K562 (cell line): Measurements from ENCODE around the gene PRL. TPM values are rescaled to one million over a fixed set of nuclear protein-coding genes. Genes with fewer than 3 reads are reported as not detected.

Experiments used
- ATAC-seq: fragments of 200-7000 bp; cut with Tn5 transposase; 3 replicates; pipeline ENCODE4 v1.9.1; 2020; ENCODE audit warnings: moderate library complexity
- BruUV-seq: library from RNA; stranded (reverse); fragments of 400-500 nt; replicated peaks from 2 replicates; lab custom pipeline; 2021; lab: Mats Ljungman, UMichigan
- CTCF ChIA-PET: fragments of 300-600 bp; formaldehyde crosslinking; extraction: SDS; loops from one replicate; lab custom pipeline; 2021; ENCODE audit warnings: low intra/inter-chr PET ratio; lab: Yijun Ruan, JAX
- POLR2A ChIA-PET: fragments of 300-600, 350-650 bp; sonication (Branson Sonifier 250); formaldehyde crosslinking; extraction: SDS; loops from one replicate; lab custom pipeline; 2021; ENCODE audit warnings: antibody characterized with exemption, inconsistent platforms; lab: Yijun Ruan, JAX
- DNase-seq, 4 experiments: peaks; one replicate each; pipeline versions ENCODE4 v3.0.0 to v3.0.0-alpha.2; 2011 to 2018; ENCODE audit warnings: low spot score in 3 of 4, mixed read lengths in 3 of 4; ENCODE audit errors: extremely low read depth in 1 of 4
- FAIRE-seq: peaks from 2 replicates; lab custom pipeline; 2011; peaks lifted over from hg19 to GRCh38; lab: Jason Lieb, UNC
- H2AFZ ChIP-seq: 2 replicates; pipeline ENCODE4 v1.6.0; 2011; ENCODE audit warnings: low read depth, low read length, control low read depth, inconsistent platforms
- H3K27ac ChIP-seq: fragments of 200-600 bp; 3 replicates; pipeline ENCODE4 v1.8.0; 2011; ENCODE audit warnings: low read depth, mild to moderate bottlenecking, control low read depth, inconsistent platforms, low read length, moderate library complexity, mixed read lengths; ENCODE audit errors: extremely low read depth
- H3K27me3 ChIP-seq, 2 experiments: fragments of 300-600 bp in 1 of 2; 2 replicates in 1 of 2; 3 replicates in 1 of 2; pipeline versions ENCODE4 v1.6.0 to v1.8.0; 2011; ENCODE audit warnings: inconsistent platforms in 2 of 2, low read length in 2 of 2, mild to moderate bottlenecking in 1 of 2, mixed read lengths in 1 of 2, moderate library complexity in 1 of 2; ENCODE audit not compliant: control insufficient read depth in 2 of 2, insufficient read depth in 2 of 2
- H3K36me3 ChIP-seq: fragments of 300-600 bp; 3 replicates; pipeline ENCODE4 v1.8.0; 2011; ENCODE audit warnings: mild to moderate bottlenecking, low read length, inconsistent platforms; ENCODE audit not compliant: control insufficient read depth, insufficient read depth
- H3K4me1 ChIP-seq, 2 experiments: fragments of 200-600 bp in 1 of 2; replicated peaks in 1 of 2; 2 replicates in 1 of 2; 3 replicates in 1 of 2; pipeline versions ENCODE4 v1.5.1 to v1.8.0; 2011; ENCODE audit warnings: inconsistent platforms in 2 of 2, low read length in 2 of 2, mild to moderate bottlenecking in 1 of 2, mixed read lengths in 1 of 2, moderate library complexity in 1 of 2; ENCODE audit not compliant: control insufficient read depth in 2 of 2, insufficient read depth in 2 of 2
- H3K4me2 ChIP-seq: 2 replicates; pipeline ENCODE4 v1.6.1; 2011; ENCODE audit warnings: low read length, control low read depth, inconsistent platforms, mixed read lengths; ENCODE audit not compliant: insufficient read depth
- H3K4me3 ChIP-seq: fragments of 200-600 bp; sonication (generic), shearing (Covaris generic); 2 replicates; pipeline ENCODE4 v1.5.1; 2016; ENCODE audit warnings: control low read depth, inconsistent platforms
- H3K79me2 ChIP-seq: fragments of 200-600 bp; 3 replicates; pipeline ENCODE4 v1.8.0; 2011; ENCODE audit warnings: low read length, inconsistent platforms; ENCODE audit not compliant: control insufficient read depth, insufficient read depth
- H3K9ac ChIP-seq, 2 experiments: 2 replicates each; pipeline versions ENCODE4 v1.6.0 to v1.6.1; 2011; ENCODE audit warnings: low read depth in 2 of 2, low read length in 2 of 2, control low read depth in 1 of 2, inconsistent platforms in 1 of 2, mild to moderate bottlenecking in 1 of 2, mixed read lengths in 1 of 2; ENCODE audit not compliant: insufficient read depth in 1 of 2
- H3K9me1 ChIP-seq: one replicate; pipeline ENCODE4 v1.6.0; 2011; ENCODE audit warnings: inconsistent platforms, mild to moderate bottlenecking, low read length, moderate library complexity; ENCODE audit not compliant: control insufficient read depth, insufficient read depth
- H3K9me3 ChIP-seq: replicated peaks from 2 replicates; pipeline ENCODE4 v1.5.1; 2011; ENCODE audit warnings: low read depth, low read length, inconsistent platforms; ENCODE audit not compliant: control insufficient read depth, insufficient read depth
- H4K20me1 ChIP-seq: replicated peaks from 2 replicates; pipeline ENCODE4 v1.6.1; 2011; ENCODE audit warnings: low read length, inconsistent platforms, mixed read lengths; ENCODE audit not compliant: control insufficient read depth, insufficient read depth
- E2F1 ChIP-seq: sonication (generic); formaldehyde crosslinking; IDR thresholded peaks from 2 replicates; pipeline ENCODE4 v1.8.1; 2023; ENCODE audit warnings: mild to moderate bottlenecking, missing genetic modification reagents, moderate library complexity
- EGR1 ChIP-seq: fragments of 450-650 bp; conservative IDR thresholded peaks from 2 replicates; pipeline ENCODE4 v1.6.1; 2017; ENCODE audit warnings: mild to moderate bottlenecking
- EP400 ChIP-seq: fragments of 450-650 bp; IDR thresholded peaks from 2 replicates; pipeline ENCODE4 v1.6.1; 2017; ENCODE audit warnings: antibody characterized with exemption, mild to moderate bottlenecking, moderate library complexity
- FOXO4 ChIP-seq: fragments of 450-650 bp; formaldehyde crosslinking; IDR thresholded peaks from 2 replicates; pipeline ENCODE4 v1.4.0; 2020; ENCODE audit warnings: mild to moderate bottlenecking, moderate library complexity
- HMGN3 ChIP-seq: IDR thresholded peaks from 2 replicates; pipeline ENCODE4 v1.6.1; 2011; ENCODE audit warnings: borderline replicate concordance, low read depth, mild to moderate bottlenecking, mixed read lengths, low read length; ENCODE audit not compliant: insufficient read length; ENCODE audit errors: extremely low read depth
- MIER1 ChIP-seq: fragments of 450-650 bp; IDR thresholded peaks from 2 replicates; pipeline ENCODE4 v1.6.1; 2016; ENCODE audit warnings: antibody characterized with exemption, mild to moderate bottlenecking, low read depth
- PKNOX1 ChIP-seq: fragments of 450-650 bp; IDR thresholded peaks from 2 replicates; pipeline ENCODE4 v1.6.1; 2016
- POLR2AphosphoS5 ChIP-seq: IDR thresholded peaks from 2 replicates; pipeline ENCODE4 v1.6.1; 2011; ENCODE audit warnings: mild to moderate bottlenecking, low read depth, low read length, moderate library complexity; ENCODE audit not compliant: control insufficient read depth, insufficient read depth
- PRPF4 ChIP-seq: fragments of 200-400 bp; formaldehyde crosslinking; IDR thresholded peaks from one replicate; pipeline ENCODE4 v1.6.1; 2017; ENCODE audit warnings: low read length, low read depth, mild to moderate bottlenecking; ENCODE audit not compliant: insufficient read depth, poor library complexity, severe bottlenecking
- PURB ChIP-seq: sonication (generic); formaldehyde crosslinking; IDR thresholded peaks from 2 replicates; pipeline ENCODE4 v1.9.0; 2021; ENCODE audit warnings: low read depth, mild to moderate bottlenecking, missing genetic modification reagents
- SMARCA5 ChIP-seq: fragments of 450-650 bp; IDR thresholded peaks from 2 replicates; pipeline ENCODE4 v1.6.1; 2016
- SNAPC5 ChIP-seq: fragments of 250-450 bp; sonication (Bioruptor Pico); IDR thresholded peaks from 2 replicates; pipeline ENCODE4 v1.8.0; 2021; ENCODE audit warnings: moderate library complexity, mild to moderate bottlenecking, inconsistent platforms
- TCF3 ChIP-seq: sonication (generic); formaldehyde crosslinking; IDR thresholded peaks from 2 replicates; pipeline ENCODE4 v1.4.0; 2020; ENCODE audit warnings: mild to moderate bottlenecking, missing genetic modification reagents
- TCFL5 ChIP-seq: fragments of 250-450 bp; sonication (Bioruptor Pico); conservative IDR thresholded peaks from 2 replicates; pipeline ENCODE4 v1.6.1; 2021; ENCODE audit warnings: mild to moderate bottlenecking, moderate library complexity, matching md5 sums
- THRA ChIP-seq: fragments of 450-650 bp; IDR thresholded peaks from 2 replicates; pipeline ENCODE4 v1.6.1; 2017; ENCODE audit warnings: mild to moderate bottlenecking, moderate library complexity
- ZNF184 ChIP-seq: sonication (generic); formaldehyde crosslinking; IDR thresholded peaks from 2 replicates; pipeline ENCODE4 v1.5.0; 2020; ENCODE audit warnings: missing genetic modification reagents
- ZNF696 ChIP-seq: fragments of 250-450 bp; sonication (Bioruptor Pico); conservative IDR thresholded peaks from 2 replicates; pipeline ENCODE4 v1.4.0; 2020; ENCODE audit warnings: mild to moderate bottlenecking, moderate library complexity
- WGBS: fragments of 100-300 bp; shearing (Covaris generic); methylation state at CpG from one replicate; pipeline ENCODE4 v1.1.6; 2016; ENCODE audit warnings: low coverage, mixed read lengths; ENCODE audit not compliant: insufficient coverage; ENCODE audit errors: missing lambda C conversion rate; 5-methylcytosine and 5-hydroxymethylcytosine counted together
- in situ Hi-C: fragments of 300-500 bp; cut with MboI; formaldehyde crosslinking; loops from 4 replicates; pipeline ENCODE4 v1.15.0; 2018; ENCODE audit warnings: inconsistent platforms, mixed read lengths
- intact Hi-C: fragments of 100-400 bp; cut with micrococcal nuclease; formaldehyde crosslinking; loops from 2 replicates; pipeline ENCODE4 v1.14.2; 2022
- polyA plus RNA-seq, 8 experiments: library from polyadenylated mRNA; depleted of rRNA in 4 of 8; stranded (reverse) in 5 of 8; unstranded in 3 of 8; fragments of >200 nt; fragmentation: Nextera tagmentation in 2 of 8; fragmentation: Illumina TruSeq in 1 of 8; extraction: Ambion mirVana in 2 of 8; extraction: Trizol in 1 of 8; gene quantifications; 2 replicates each; pipeline versions ENCODE4 v1.2.1 to v1.2.3, GENCODE V29; 2011 to 2014; ENCODE audit warnings: inconsistent platforms in 1 of 8, missing spikeins in 1 of 8
- total RNA-seq, 7 experiments: library from RNA; depleted of rRNA in 6 of 7; stranded (reverse); fragments of >200 nt in 6 of 7; fragmentation: Illumina TruSeq in 2 of 7; extraction: Trizol in 2 of 7; gene quantifications; 2 replicates each; pipeline versions ENCODE4 v1.2.1 to v1.2.3, GENCODE V29; 2011 to 2021; ENCODE audit warnings: low replicate concordance in 1 of 7

Gene PRL
- total and polyA plus RNA-seq, 9 of the 15 experiments (the other 6 are each of a cell fraction or from before 2014, with no cell fraction given), result not detected

GRCh38 chr6:22326500-22326899 is 29.7 kb upstream of the PRL start:
- ChIA-PET CTCF (no interaction called here), POLR2A (no interaction called here)
- intact Hi-C loops, result no loop called here

More at GRCh38 chr6:22326500-22326899, 29.7 kb upstream of the PRL start:
- Histone ChIP-seq H3K9ac (no peak overlapping the region), H3K4me2 (no peak overlapping the region), H3K4me3 (no peak overlapping the region), H3K27ac (no peak overlapping the region), H3K9me1 (no peaks in the 10 kb centered on the region), H3K79me2 (no peaks in the 10 kb centered on the region), H3K27me3 (no peaks in the 10 kb centered on the region), H3K4me1 (no peaks in the 10 kb centered on the region), H3K9me3 (no peaks in the 10 kb centered on the region; the same call in 1 of the 2 replicates), H2AFZ (no peak overlapping the region), H3K36me3 (no peaks in the 10 kb centered on the region), H4K20me1 (no peaks in the 10 kb centered on the region)
- in situ Hi-C loops, result no loop called here
- WGBS, result 0% methylated on average over 6 of the region's 6 CpGs
- ATAC-seq, result no peak
- no peak for DNase-seq
- TF ChIP-seq FOXO4 (CRISPR knock-in tag) (no peak), POLR2AphosphoS5 (no peak), EP400 (no peak), TCF3 (CRISPR knock-in tag) (no peak), HMGN3 (no peak), ZNF696 (CRISPR knock-in tag) (no peak), PKNOX1 (no peak), E2F1 (CRISPR knock-in tag) (no peak), EGR1 (no peak), PURB (CRISPR knock-in tag) (no peak), MIER1 (no peak), THRA (no peak), TCFL5 (CRISPR knock-in tag) (no peak), ZNF184 (CRISPR knock-in tag) (no peak), PRPF4 (no peak), SNAPC5 (CRISPR knock-in tag) (no peak), SMARCA5 (no peak)
- no TSS peak for BruUV-seq
- FAIRE-seq, result no peak
